Measurements from ENCODE around the gene SRGAP2B.
"Not testable (repeated sequence)": the region's sequence is repeated elsewhere in the genome, so short reads cannot be mapped to it uniquely, and the experiment has no call there.

Gene SRGAP2B

GRCh38 chr1:144992915-144993314, 102.2 kb downstream of the SRGAP2B start:
- not testable (repeated sequence) for DNase-seq

- not testable (repeated sequence) for DNase-seq
Observed at GRCh38 chr1:144990611-144991010, 104.5 kb downstream of the SRGAP2B start.

GRCh38 chr1:144987131-144987530, 108.0 kb downstream of the SRGAP2B start:
- not testable (repeated sequence) for DNase-seq

DNA sequence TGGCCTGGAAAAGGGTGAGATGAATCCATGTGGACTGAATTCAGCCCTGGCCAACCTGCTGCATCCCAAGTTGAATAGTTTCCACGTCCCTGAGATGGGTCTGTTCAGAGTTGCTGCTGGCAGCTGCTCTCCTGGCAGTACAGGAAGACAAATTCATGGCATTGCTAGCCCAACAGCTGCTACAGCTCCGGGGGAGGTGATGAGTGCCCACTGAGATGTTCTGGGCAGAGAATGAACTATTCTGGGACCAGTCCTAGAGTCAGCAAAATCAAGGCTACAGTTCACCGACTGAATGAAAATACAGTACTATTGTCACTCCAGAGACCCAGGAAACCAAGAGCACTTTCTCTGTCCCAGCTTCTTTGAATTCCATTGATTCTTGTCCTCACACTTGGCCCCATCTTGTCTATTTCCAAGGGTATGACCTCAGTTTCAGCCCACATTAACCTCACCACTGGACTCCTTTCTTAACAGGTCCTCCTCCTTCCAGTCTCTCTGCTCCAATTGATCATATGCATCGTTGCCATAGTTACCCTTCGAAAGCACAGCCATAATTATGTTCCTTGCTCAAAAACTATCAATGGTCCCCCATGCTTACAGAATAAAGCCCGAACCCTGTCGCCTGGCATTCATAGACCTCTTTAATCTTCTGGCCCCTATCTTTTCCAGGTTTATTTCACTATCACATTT, 108.8 kb downstream of the SRGAP2B start:
- DNase-seq, result not testable (repeated sequence)

DNA sequence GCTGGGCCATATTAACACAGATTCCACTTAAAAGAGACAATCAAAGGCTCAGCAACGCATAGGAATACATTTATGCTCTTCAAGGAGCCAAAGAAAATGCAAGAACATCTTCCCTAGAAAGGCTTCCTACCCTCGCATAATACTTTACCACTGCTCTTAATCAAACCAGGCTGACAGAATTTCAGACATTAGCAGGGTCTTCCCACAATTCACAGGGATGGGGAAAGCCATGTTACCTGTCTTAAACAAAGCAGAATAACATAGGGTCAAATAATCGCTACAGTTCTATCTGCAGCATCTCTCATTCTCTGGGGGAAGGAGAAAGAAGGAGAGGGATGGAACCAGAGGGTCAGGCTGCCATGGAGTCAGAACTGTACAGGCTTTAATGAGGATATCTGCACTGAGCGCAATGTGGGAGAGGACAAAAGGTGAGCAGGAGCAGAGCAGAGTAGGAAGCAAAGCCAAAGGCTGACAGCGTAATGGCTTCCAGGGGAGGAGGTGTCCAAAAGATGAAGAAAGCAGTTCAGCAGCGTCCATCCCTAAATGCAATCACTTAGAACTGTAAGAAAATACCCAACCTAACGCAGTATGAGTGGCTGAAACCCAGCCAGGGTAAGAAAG, 109.5 kb downstream of the SRGAP2B start:
- DNase-seq, result not testable (repeated sequence)

DNA sequence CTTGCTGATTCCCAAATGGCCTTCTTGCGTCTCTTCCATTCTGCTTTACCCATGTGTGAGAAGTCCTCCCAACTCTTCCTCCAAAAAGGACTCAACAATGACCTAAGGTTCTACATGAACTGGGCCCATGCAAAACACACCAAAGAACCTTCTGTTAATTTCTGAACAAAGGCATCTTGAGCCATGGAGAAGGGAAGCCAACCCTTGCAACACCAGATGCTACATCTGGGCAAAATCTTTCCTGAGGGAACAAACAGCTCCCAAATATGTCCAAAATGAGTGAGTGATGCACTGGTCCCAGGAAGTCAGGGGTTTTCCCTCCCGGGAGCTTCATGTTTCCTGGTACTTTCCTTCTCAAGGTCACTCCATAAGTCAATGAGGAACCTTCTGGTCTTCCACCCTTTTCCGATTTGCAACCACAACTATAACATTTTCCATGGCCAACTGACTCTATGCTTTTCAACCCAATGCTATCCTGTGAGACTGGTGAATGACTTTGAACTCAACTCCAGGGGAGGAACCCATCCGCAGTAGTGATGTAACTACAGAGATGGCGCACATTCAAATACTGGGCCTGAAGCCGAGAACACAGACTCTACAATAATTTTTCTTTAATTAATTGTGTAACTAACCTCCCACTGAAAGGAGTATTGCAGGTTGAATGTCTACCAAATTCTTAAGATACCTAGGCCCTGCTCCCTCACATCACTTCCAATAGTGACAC, 112.2 kb downstream of the SRGAP2B start:
- DNase-seq, result not testable (repeated sequence)

DNA sequence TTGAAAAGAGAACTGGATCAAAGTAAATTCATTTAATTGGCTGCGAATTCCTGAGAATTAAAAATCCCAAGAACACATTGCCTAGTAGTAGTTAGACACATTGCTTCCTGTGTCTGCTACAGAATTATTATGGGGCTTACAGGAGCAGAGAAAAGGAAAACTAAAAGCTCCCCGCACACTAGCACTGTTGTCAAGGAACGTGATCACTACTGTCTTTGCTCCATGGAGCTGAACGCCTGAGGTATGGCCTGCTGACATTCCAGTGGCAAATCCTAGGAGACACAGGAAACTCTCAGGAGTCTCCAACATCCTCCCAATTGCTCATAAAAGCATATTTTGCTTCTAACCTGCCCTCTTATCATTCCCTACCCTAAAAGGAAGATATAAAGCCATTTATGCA, 114.0 kb downstream of the SRGAP2B start:
- not testable (repeated sequence) for DNase-seq

- not testable (repeated sequence) for DNase-seq
Observed at GRCh38 chr1:144979960-144980595, 115.0 kb downstream of the SRGAP2B start.

DNA sequence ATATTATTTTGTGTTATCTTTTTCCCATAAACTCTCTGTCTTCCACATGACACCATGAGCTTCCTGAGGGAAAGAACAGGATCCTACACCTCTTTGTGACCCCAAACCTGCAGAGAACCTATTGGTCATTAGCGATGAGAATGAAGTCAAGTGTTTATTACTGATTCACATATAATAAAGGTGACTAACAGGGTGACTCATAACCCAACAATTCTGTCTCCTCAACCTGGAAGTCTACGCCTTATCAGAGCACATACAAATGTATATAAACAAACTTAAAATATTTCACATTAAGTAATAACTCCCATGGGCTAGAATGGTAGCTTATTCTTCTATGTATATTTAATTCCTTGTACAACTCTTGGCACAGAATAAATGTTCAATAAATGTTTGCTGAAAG, 117.3 kb downstream of the SRGAP2B start:
- not testable (repeated sequence) for DNase-seq

- not testable (repeated sequence) for DNase-seq
Observed at GRCh38 chr1:144971936-144972335, 123.2 kb downstream of the SRGAP2B start.

DNA sequence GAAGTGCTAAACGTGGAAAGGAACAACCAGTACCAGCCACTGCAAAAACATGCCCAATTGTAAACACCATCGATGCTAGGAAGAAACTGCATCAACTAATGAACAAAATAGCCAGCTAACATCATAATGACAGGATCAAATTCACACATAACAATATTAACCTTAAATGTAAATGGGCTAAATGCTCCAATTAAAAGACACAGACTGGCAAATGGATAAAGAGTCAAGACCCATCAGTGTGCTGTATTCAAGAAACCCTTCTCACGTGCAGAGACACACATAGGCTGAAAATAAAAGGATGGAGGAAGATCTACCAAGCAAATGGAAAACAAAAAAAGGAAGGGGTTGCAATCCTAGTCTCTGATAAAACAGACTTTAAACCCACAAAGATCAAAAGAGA, 128.6 kb downstream of the SRGAP2B start:
- DNase-seq, result not testable (repeated sequence)

DNA sequence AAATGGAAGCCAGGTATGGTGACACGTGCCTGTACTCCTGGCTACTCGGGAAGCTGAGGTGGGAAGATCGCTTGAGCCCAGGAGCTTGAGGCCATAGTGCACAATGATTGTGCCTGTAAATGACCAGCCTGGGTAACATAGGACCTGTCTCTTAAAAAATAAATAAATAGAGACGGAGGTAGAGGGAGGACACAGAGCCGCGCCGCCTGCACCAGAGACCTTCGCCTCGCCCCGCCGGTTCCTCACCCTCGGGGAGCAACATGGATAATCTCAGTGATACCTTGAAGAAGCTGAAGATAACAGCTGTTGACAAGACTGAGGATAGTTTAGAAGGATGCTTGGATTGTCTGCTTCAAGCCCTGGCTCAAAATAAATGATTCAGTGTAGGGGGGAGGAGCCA, 130.4 kb downstream of the SRGAP2B start:
- not testable (repeated sequence) for DNase-seq

GRCh38 chr1:144964186-144964585, 130.9 kb downstream of the SRGAP2B start:
- not testable (repeated sequence) for DNase-seq

- DNase-seq, result not testable (repeated sequence)
Observed at GRCh38 chr1:144963571-144963970, 131.6 kb downstream of the SRGAP2B start.

- not testable (repeated sequence) for DNase-seq
Observed at GRCh38 chr1:144961604-144962583, 133.2 kb downstream of the SRGAP2B start.

DNA sequence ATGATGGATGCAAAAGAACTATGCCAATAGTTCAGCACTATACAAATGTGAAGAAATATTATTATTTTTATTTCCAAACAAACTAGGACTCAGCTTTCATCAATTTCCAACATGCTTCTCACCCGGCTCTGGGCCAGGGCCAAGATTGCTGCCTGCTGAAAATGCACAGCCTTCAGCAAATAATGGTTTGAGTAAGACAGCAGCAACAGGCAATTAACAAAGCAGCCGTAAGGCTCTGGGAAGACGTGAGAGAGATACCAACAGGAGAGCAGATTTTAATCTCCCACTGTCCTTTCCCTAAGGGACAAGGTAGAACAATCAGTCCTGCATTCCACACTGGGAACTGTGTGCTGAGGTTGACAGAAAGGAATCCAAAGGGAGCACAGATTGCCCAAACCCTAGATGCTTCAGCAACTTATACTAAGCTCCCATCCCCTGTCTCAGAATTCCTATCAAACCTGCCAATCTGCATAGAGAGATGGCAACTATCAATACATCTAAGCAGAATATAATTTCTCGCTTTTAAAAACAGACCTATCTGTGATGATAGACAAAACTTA, 134.1 kb downstream of the SRGAP2B start:
- not testable (repeated sequence) for DNase-seq

DNA sequence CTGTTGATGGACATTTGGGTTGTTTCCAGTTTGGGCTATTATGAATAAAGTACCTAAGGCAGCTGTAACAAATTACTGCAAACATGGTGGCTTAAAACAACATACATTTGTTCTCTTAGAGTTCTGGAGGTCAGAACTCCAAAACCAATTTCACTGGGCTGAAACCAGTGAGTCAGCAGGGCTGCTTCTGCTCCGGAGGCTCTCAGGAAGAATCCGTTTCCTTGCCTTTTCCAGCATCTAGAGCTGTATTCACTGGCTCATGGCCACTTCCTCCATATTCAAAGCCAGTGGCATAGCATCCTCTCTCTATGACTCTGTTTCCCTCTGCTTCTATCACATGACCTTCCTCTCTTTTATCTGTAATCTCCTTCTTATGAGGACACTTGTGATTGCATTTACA, 146.7 kb downstream of the SRGAP2B start:
- not testable (repeated sequence) for DNase-seq

DNA sequence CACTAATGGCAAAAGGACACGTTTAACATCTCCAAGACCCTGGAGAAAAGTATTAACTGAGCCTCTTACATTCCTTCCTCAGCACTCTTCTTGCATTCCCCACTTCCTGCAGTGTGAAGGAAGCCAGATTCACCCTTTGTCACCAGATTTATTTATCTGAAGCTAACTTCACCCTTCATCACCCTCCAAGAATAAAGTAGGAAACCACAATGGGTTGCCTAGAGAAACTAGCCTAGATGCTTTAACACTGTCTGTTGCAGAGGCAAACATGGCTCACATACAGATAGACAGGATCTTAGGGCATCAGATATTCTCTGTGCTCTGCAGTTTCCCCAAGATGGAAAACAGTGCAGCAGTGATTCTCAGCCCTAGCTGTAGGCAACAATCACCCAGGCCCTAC, 147.6 kb downstream of the SRGAP2B start:
- DNase-seq, result not testable (repeated sequence)

GRCh38 chr1:144946525-144947480, 148.3 kb downstream of the SRGAP2B start:
- DNase-seq, result not testable (repeated sequence)

- DNase-seq, result not testable (repeated sequence)
Observed at GRCh38 chr1:144941710-144942109, 153.4 kb downstream of the SRGAP2B start.

Measured in activated CD4-positive, CD25-positive, alpha-beta regulatory T cell treated with anti-CD3 and anti-CD28 coated beads, Interleukin-2, amount 50 U/mL, for 72 hours (primary cell).